ENCODE measurements around the gene STEAP3. TPM values are rescaled to one million over a fixed set of nuclear protein-coding genes. Genes with fewer than 3 reads are reported as not detected.

STEAP3 gene
- total RNA-seq, 1 experiment from 2014 or later: 15.4 TPM

DNA sequence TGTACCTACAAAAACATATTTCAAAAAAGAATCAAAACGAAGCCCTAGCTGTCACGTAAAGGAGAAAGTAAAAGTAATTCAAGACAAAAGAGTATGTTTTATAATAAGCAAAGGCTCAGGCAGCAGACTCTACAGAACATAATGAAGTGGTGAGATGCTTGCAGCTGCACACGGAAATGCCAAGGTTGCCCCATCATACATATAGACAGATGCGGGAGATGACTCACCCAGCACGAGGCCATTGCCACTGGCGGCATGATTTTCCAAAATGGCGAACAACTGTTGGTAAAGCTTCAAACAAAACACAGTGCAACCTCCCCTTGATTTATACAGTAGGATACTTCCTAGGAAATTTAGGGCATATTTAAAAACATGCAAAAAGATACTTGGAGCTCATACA lies 39.1 kb upstream of the STEAP3 start:
- Histone ChIP-seq H4K20me1 (ENCODE audit: control insufficient read depth, insufficient read depth, insufficient read length) (no peaks in the 10 kb centered on the region), H3K27ac (ENCODE audit: insufficient read length, low read depth, low read length) (no peak overlapping the region), H2BK12ac (ENCODE audit: insufficient read length, low read depth, low read length) (no peak overlapping the region), H2AFZ (ENCODE audit: low read length) (no peak overlapping the region), H3K79me1 (ENCODE audit: insufficient read depth, low read depth, low read length, poor library complexity, severe bottlenecking) (no peaks in the 10 kb centered on the region), H3K23me2 (ENCODE audit: insufficient read length, low read depth, low read length, poor library complexity, severe bottlenecking) (no peaks in the 10 kb centered on the region), H3K9me3 (ENCODE audit: control insufficient read depth, low read depth, low read length) (no peaks in the 10 kb centered on the region), H3K56ac (ENCODE audit: insufficient read length, low read depth, low read length) (no peak overlapping the region), H3K4me2 (ENCODE audit: insufficient read depth, insufficient read length, low read length) (no peak overlapping the region), H4K8ac (replicated peaks; ENCODE audit: insufficient read length, low read depth, low read length) (no peak overlapping the region), H3K23ac (ENCODE audit: insufficient read length, low read depth, low read length) (no peak overlapping the region), H3K14ac (ENCODE audit: insufficient read depth, low read length) (no peak overlapping the region), H3T11ph (ENCODE audit: low read length) (no peak overlapping the region), H3K9ac (ENCODE audit: extremely low read depth, insufficient read length, low read length) (no peak overlapping the region), H2BK5ac (ENCODE audit: insufficient read length, low read length) (no peak overlapping the region), H3K18ac (ENCODE audit: insufficient read length, low read depth, low read length) (no peak overlapping the region), H3K4me1 (ENCODE audit: insufficient read depth, low read length) (no peaks in the 10 kb centered on the region), H3K79me2 (ENCODE audit: insufficient read depth, low read length) (no peaks in the 10 kb centered on the region), H4K5ac (ENCODE audit: insufficient read length, low read depth, low read length) (no peak overlapping the region), H3K4ac (ENCODE audit: low read depth, low read length) (no peak overlapping the region), H4K91ac (ENCODE audit: insufficient read length, low read depth, low read length) (no peak overlapping the region), H2BK15ac (ENCODE audit: low read depth, low read length) (no peak overlapping the region), H2BK120ac (ENCODE audit: low read depth, low read length, poor library complexity, severe bottlenecking) (no peak overlapping the region), H2AK5ac (ENCODE audit: insufficient read length, low read length) (no peak overlapping the region), H3K27me3 (ENCODE audit: insufficient read depth, low read length) (no peaks in the 10 kb centered on the region), H2BK20ac (ENCODE audit: low read depth, low read length, poor library complexity, severe bottlenecking) (no peak overlapping the region)
- H3K36me3 Mint-ChIP-seq (ENCODE audit: insufficient read depth in 1 of 3, low read depth in 3 of 3): no peaks in the 10 kb centered on the region
- no CpG with 5 or more reads among the region's 7 CpGs for WGBS (ENCODE audit: extremely low coverage, insufficient read length, low lambda C conversion rate)
- H3K4me1 Mint-ChIP-seq: peaks cover 4 to 11% of the 10 kb centered on the region in 2 experiments
- DNase-seq: no peak
- no peaks in the 10 kb centered on the region; the same call in 1 of the 2 replicates for H3K27me3 Mint-ChIP-seq (ENCODE audit: low read depth)
- no peak overlapping the region for H3K27ac Mint-ChIP-seq
- TF ChIP-seq, protein P1, sequence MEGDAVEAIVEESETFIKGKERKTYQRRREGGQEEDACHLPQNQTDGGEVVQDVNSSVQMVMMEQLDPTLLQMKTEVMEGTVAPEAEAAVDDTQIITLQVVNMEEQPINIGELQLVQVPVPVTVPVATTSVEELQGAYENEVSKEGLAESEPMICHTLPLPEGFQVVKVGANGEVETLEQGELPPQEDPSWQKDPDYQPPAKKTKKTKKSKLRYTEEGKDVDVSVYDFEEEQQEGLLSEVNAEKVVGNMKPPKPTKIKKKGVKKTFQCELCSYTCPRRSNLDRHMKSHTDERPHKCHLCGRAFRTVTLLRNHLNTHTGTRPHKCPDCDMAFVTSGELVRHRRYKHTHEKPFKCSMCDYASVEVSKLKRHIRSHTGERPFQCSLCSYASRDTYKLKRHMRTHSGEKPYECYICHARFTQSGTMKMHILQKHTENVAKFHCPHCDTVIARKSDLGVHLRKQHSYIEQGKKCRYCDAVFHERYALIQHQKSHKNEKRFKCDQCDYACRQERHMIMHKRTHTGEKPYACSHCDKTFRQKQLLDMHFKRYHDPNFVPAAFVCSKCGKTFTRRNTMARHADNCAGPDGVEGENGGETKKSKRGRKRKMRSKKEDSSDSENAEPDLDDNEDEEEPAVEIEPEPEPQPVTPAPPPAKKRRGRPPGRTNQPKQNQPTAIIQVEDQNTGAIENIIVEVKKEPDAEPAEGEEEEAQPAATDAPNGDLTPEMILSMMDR (conservative IDR thresholded peaks at IDR 0.05): no peak
- H3K9me3 Mint-ChIP-seq: no peaks in the 10 kb centered on the region
- no peak overlapping the region for H3K4me3 Mint-ChIP-seq
